Measurements from ENCODE around the gene NOTO. TPM values are rescaled to one million over a fixed set of nuclear protein-coding genes. Genes with fewer than 3 reads are reported as not detected.
"Not testable (repeated sequence)": the region's sequence is repeated elsewhere in the genome, so short reads cannot be mapped to it uniquely, and the experiment has no call there.

Gene NOTO
- total RNA-seq, 1 experiment from 2014 or later, result 0.66 TPM

- no CpG with 5 or more reads among the region's 7 CpGs for WGBS (ENCODE audit: extremely low coverage, insufficient read length, low lambda C conversion rate)
Observed at GRCh38 chr2:73170341-73170740, 32.0 kb upstream of the NOTO start.

More at GRCh38 chr2:73170341-73170740, 32.0 kb upstream of the NOTO start:
- not testable (repeated sequence) for H3K14ac ChIP-seq (ENCODE audit: insufficient read depth, low read length); H2BK20ac ChIP-seq (ENCODE audit: low read depth, low read length, poor library complexity, severe bottlenecking); H4K8ac ChIP-seq (replicated peaks; ENCODE audit: insufficient read length, low read depth, low read length); H4K91ac ChIP-seq (ENCODE audit: insufficient read length, low read depth, low read length); H4K5ac ChIP-seq (ENCODE audit: insufficient read length, low read depth, low read length); H3K27ac ChIP-seq (ENCODE audit: insufficient read length, low read depth, low read length); H2AFZ ChIP-seq (ENCODE audit: low read length); H3K23me2 ChIP-seq (ENCODE audit: insufficient read length, low read depth, low read length, poor library complexity, severe bottlenecking); H3K36me3 Mint-ChIP-seq (ENCODE audit: insufficient read depth in 1 of 3, low read depth in 3 of 3); H3K9me3 Mint-ChIP-seq; H3K4me2 ChIP-seq (ENCODE audit: insufficient read depth, insufficient read length, low read length); H3T11ph ChIP-seq (ENCODE audit: low read length); H2BK15ac ChIP-seq (ENCODE audit: low read depth, low read length); H2AK5ac ChIP-seq (ENCODE audit: insufficient read length, low read length); H3K9me3 ChIP-seq (ENCODE audit: control insufficient read depth, low read depth, low read length); H3K79me2 ChIP-seq (ENCODE audit: insufficient read depth, low read length); H3K56ac ChIP-seq (ENCODE audit: insufficient read length, low read depth, low read length); H3K18ac ChIP-seq (ENCODE audit: insufficient read length, low read depth, low read length); H3K4me1 ChIP-seq (ENCODE audit: insufficient read depth, low read length); H3K9ac ChIP-seq (ENCODE audit: extremely low read depth, insufficient read length, low read length); H3K23ac ChIP-seq (ENCODE audit: insufficient read length, low read depth, low read length); DNase-seq; H3K4me3 Mint-ChIP-seq; H3K4me1 Mint-ChIP-seq; H2BK5ac ChIP-seq (ENCODE audit: insufficient read length, low read length); H2BK12ac ChIP-seq (ENCODE audit: insufficient read length, low read depth, low read length); H4K20me1 ChIP-seq (ENCODE audit: control insufficient read depth, insufficient read depth, insufficient read length); H3K27ac Mint-ChIP-seq; H3K79me1 ChIP-seq (ENCODE audit: insufficient read depth, low read depth, low read length, poor library complexity, severe bottlenecking); H2BK120ac ChIP-seq (ENCODE audit: low read depth, low read length, poor library complexity, severe bottlenecking); H3K4ac ChIP-seq (ENCODE audit: low read depth, low read length)
- peaks cover 13% of the 10 kb centered on the region; the same call in 1 of the 2 replicates for H3K27me3 ChIP-seq (ENCODE audit: insufficient read depth, low read length)
- peaks cover 37% of the 10 kb centered on the region for H3K27me3 Mint-ChIP-seq (ENCODE audit: low read depth)

All from H9 (cell line).